NCI-H82 (cell line): ENCODE measurements around the gene RNFT2.
A peak's percentile ranks its signal among the peaks of the same experiment; 100 is the strongest.
"Not testable (repeated sequence)": the region's sequence is repeated elsewhere in the genome, so short reads cannot be mapped to it uniquely, and the experiment has no call there.

ENCODE experiments used
- DNase-seq: peaks from one replicate; lab custom pipeline; 2025; lab: John Stamatoyannopoulos, UW

Gene RNFT2

GRCh38 chr12:116797885-116798284, 59.8 kb downstream of the RNFT2 start:
- no peak for DNase-seq

- no peak for DNase-seq
Measured at GRCh38 chr12:116798719-116799118, 60.6 kb downstream of the RNFT2 start.

GRCh38 chr12:116799955-116800354, 61.8 kb downstream of the RNFT2 start:
- no peak for DNase-seq

GRCh38 chr12:116800918-116801317, 62.8 kb downstream of the RNFT2 start:
- DNase-seq = no peak

- no peak for DNase-seq
Measured at GRCh38 chr12:116802018-116802417, 63.9 kb downstream of the RNFT2 start.

DNA sequence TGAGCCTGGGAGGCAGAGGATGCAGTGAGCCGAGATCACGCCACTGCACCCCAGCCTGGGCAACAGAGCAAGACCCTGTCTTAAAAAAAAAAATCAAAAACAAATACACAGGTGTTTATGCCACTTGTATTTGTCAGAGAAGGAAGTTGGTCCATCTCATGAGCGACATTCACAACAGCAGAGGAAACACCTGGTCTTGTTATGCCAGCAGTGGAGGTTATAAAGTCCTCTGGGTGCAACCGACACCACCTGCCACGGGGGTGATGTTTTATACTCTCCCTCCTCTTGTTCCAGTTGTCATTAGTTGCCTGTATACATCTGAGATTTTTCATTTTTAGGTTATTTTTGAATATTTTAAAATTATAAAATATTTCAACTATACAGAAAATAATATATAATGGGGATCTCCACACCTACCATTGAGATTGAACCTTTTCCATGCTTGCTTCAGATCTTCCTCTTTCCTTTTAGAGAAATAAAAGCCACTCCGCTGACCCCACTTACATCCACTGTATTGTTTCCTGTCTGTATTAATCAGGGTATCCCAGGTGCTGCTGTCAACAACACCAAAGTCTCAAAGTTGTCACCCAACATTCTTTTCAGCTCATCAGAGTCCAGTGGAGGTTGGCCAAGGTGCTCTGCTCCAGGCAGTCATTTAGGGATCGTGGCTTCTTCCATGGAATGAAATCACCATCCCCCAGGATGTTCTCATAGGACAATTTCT, 65.1 kb downstream of the RNFT2 start:
- DNase-seq = no peak

DNA sequence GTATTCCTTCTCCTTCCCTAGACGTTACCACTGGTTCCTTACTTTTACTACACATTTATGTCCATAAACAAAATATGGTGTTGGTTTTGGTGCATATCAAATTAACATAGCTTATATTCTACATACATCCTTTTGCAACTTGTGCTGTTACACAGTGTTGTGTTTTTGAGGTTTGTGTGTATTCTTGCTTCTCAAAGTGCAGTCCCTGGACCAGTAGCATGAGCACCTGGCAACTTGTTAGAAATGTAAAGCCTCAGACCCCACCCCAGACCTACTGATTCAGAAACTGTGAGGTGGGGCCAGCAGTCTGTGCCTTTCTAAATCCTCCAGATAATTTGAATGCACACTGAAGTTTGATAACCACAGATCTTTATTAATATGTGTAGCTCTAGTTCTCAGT, 65.9 kb downstream of the RNFT2 start:
- DNase-seq = no peak

GRCh38 chr12:116806845-116807440, 68.8 kb downstream of the RNFT2 start:
- no peak for DNase-seq

DNA sequence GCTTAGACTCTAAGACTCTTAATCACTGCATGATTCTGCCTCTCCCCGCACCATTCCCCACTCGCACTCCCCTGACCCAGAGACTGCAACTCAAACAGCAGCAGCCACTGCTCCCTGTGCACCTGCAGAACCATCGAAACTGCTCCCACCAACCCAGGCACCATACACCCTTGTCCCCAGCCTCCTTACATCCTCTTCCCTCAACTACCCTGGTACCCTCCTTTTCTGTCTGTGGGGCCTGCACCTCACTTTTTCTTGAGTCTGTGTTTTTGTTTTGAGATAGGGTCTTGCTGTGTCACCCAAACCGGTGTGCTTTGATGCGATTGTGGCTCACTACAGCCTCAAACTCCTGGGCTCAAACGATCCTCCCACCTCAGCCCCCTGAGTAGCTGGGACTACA, 69.4 kb downstream of the RNFT2 start:
- no peak for DNase-seq

GRCh38 chr12:116808113-116809105, 70.3 kb downstream of the RNFT2 start:
- DNase-seq = no peak

GRCh38 chr12:116812238-116812637, 74.1 kb downstream of the RNFT2 start:
- no peak for DNase-seq

- no peak for DNase-seq
Measured at GRCh38 chr12:116813271-116814041, 75.3 kb downstream of the RNFT2 start.

DNA sequence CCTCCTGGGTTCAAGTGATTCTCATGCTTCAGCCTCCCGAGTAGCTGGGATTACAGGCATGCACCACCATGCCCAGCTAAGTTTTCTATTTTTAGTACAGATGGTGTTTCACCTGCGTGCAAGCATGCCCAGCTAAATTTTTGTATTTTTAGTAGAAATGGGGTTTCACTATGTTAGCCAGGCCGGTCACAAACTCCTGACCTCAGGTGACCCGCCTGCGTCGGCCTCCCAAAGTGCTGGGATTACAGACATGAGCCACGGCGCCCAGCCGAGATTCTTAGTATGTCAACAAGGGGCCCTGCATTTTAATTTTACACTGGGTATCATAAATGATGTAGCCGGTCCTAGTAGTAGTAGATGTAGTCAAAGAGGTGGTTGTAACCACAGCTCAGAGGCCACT, 76.7 kb downstream of the RNFT2 start:
- DNase-seq = not testable (repeated sequence)

DNA sequence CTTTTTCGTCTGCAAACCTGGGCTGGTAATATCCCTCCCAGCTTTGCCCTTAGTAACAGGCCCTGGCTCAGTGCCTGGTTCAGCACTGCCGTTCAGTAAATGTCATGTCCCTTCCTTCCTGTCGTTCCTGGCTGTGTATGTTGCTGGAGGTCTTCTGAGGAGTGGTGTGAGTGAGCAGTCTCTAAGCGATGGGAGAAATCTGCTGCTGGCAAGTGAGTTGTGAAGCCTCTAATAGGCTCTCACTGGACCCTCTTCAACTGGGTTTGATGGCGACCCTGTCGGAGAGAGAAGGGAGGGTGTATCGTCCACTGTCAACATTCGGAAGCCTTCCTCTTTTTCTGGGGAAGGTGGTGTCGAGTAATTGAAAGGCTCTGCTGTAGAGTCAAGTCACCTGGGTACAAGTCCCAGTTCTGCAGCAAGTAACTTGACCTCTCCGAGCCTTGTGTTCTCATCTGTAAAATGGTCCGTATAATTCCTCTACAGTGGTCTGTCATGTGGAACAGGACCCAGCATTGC, 80.3 kb downstream of the RNFT2 start:
- DNase-seq = no peak

- DNase-seq = peak; percentile 95
Measured at GRCh38 chr12:116818948-116819832, 81.1 kb downstream of the RNFT2 start.

GRCh38 chr12:116820064-116820656, 82.0 kb downstream of the RNFT2 start:
- no peak for DNase-seq

- DNase-seq = no peak
Measured at GRCh38 chr12:116821291-116821690, 83.2 kb downstream of the RNFT2 start.

GRCh38 chr12:116827432-116827831, 89.3 kb downstream of the RNFT2 start:
- no peak for DNase-seq

- DNase-seq = no peak
Measured at GRCh38 chr12:116832353-116832752, 94.2 kb downstream of the RNFT2 start.

DNA sequence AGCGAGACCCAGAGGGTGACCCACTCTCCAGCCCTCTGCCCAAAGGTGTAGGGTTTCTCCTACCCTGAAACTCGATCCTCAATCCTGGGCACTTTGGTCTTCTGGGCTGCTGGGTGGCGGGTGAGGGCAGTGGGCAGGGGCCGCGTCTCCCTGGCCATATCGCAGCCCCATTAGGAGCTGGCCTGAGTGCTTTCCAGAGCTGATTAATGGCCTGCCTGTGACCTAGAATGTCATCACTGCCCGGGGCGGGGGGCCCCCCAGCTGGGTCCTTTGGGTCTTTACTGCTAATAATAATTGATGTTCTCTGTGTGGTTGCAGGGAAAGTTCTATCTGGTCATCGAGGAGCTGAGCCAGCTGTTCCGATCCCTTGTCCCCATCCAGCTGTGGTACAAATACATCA, 95.4 kb downstream of the RNFT2 start:
- DNase-seq = no peak
